Ishikawa (cell line): ENCODE results near the gene TBC1D13.

Experiments
- RAD21 ChIP-seq: IDR thresholded peaks from 2 replicates; pipeline ENCODE4 v1.6.1; 2012; ENCODE audit warnings: low read depth

TBC1D13 gene

GRCh38 chr9:128851779-128852600 lies 64.9 kb downstream of the TBC1D13 start:
- TF ChIP-seq RAD21, result peak; percentile 82
